DND-41 (cell line): ENCODE measurements around the gene MMP19.
"Not testable (repeated sequence)": the region's sequence is repeated elsewhere in the genome, so short reads cannot be mapped to it uniquely, and the experiment has no call there.

ENCODE experiments used
- ATAC-seq: fragments of 200-7000 bp; cut with Tn5 transposase; 3 replicates; pipeline ENCODE4 v1.9.1; 2021; ENCODE audit warnings: low read depth; ENCODE audit not compliant: insufficient read depth
- DNase-seq: peaks from one replicate; pipeline ENCODE4 v3.0.0-alpha.2; 2020
- H2AFZ ChIP-seq: 2 replicates; pipeline ENCODE4 v1.6.0; 2012; ENCODE audit warnings: low read depth, low read length
- H3K27ac ChIP-seq: 2 replicates; pipeline ENCODE4 v1.5.1; 2012; ENCODE audit warnings: low read length, inconsistent platforms
- H3K27me3 ChIP-seq: fragments of 200-600 bp; sonication (generic); 2 replicates; pipeline ENCODE4 v1.6.0; 2012; ENCODE audit warnings: low read length, mild to moderate bottlenecking, inconsistent platforms; ENCODE audit not compliant: insufficient read depth, poor library complexity
- H3K36me3 ChIP-seq: 2 replicates; pipeline ENCODE4 v1.5.1; 2012; ENCODE audit warnings: low read length, inconsistent platforms; ENCODE audit not compliant: insufficient read depth
- H3K4me1 ChIP-seq: 2 replicates; pipeline ENCODE4 v1.5.1; 2012; ENCODE audit warnings: mild to moderate bottlenecking, low read length; ENCODE audit not compliant: insufficient read depth
- H3K4me2 ChIP-seq: 2 replicates; pipeline ENCODE4 v1.6.0; 2012; ENCODE audit warnings: mild to moderate bottlenecking, moderate library complexity, low read length, inconsistent platforms; ENCODE audit not compliant: insufficient read depth
- H3K4me3 ChIP-seq, 2 experiments: fragments of 200-600 bp in 1 of 2; shearing (Covaris generic) in 1 of 2; 2 replicates each; pipeline ENCODE4 v1.5.1; 2012 to 2016; ENCODE audit warnings: inconsistent platforms in 2 of 2, low read length in 2 of 2, mild to moderate bottlenecking in 2 of 2, low read depth in 1 of 2, moderate library complexity in 1 of 2
- H3K79me2 ChIP-seq: 2 replicates; pipeline ENCODE4 v1.6.0; 2012; ENCODE audit warnings: low read length, inconsistent platforms; ENCODE audit not compliant: insufficient read depth
- H3K9ac ChIP-seq: 2 replicates; pipeline ENCODE4 v1.6.0; 2012; ENCODE audit warnings: low read depth, mild to moderate bottlenecking, inconsistent platforms, low read length, moderate library complexity
- H3K9me3 ChIP-seq: 2 replicates; pipeline ENCODE4 v1.5.1; 2012; ENCODE audit warnings: low read length, moderate library complexity, mild to moderate bottlenecking, inconsistent platforms; ENCODE audit not compliant: insufficient read depth, severe bottlenecking
- H4K20me1 ChIP-seq: 2 replicates; pipeline ENCODE4 v1.6.0; 2012; ENCODE audit warnings: low read length; ENCODE audit not compliant: insufficient read depth
- EZH2 ChIP-seq: IDR thresholded peaks from 3 replicates; pipeline ENCODE4 v1.6.1; 2012; ENCODE audit warnings: borderline replicate concordance, low read depth, mild to moderate bottlenecking, moderate library complexity, low read length, inconsistent platforms; ENCODE audit not compliant: severe bottlenecking
- TF ChIP-seq, protein P1 (sequence below): IDR thresholded peaks from 2 replicates; pipeline ENCODE4 v1.5.1; 2012; ENCODE audit warnings: borderline replicate concordance, low read length, moderate library complexity, mild to moderate bottlenecking; ENCODE audit not compliant: poor library complexity, severe bottlenecking; ENCODE audit errors: extremely low read depth

Gene MMP19

DNA sequence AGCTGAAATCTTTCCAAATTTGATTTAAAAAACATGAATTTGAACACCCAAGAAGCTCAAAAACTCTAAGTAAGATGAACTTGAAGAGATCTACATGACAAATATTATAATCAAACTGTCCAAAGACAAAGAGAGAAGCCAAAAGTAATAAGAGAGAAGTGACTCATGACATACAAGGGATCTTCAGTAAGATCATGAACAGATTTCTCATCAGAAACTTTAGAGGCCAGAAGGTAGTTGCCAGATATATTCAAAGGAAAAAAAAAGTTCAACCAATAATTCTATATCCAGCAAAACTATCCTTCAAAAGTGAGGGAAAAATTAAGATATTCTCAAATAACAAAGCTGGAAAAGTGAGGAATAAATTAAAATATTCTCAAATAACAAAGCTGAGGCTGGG, 35.1 kb upstream of the MMP19 start:
- H3K4me1 ChIP-seq = no peaks in the 10 kb centered on the region
- no peak overlapping the region for H2AFZ ChIP-seq
- no peaks in the 10 kb centered on the region for H4K20me1 ChIP-seq
- no peak for DNase-seq
- no peak for TF ChIP-seq EZH2
- TF ChIP-seq, protein P1, sequence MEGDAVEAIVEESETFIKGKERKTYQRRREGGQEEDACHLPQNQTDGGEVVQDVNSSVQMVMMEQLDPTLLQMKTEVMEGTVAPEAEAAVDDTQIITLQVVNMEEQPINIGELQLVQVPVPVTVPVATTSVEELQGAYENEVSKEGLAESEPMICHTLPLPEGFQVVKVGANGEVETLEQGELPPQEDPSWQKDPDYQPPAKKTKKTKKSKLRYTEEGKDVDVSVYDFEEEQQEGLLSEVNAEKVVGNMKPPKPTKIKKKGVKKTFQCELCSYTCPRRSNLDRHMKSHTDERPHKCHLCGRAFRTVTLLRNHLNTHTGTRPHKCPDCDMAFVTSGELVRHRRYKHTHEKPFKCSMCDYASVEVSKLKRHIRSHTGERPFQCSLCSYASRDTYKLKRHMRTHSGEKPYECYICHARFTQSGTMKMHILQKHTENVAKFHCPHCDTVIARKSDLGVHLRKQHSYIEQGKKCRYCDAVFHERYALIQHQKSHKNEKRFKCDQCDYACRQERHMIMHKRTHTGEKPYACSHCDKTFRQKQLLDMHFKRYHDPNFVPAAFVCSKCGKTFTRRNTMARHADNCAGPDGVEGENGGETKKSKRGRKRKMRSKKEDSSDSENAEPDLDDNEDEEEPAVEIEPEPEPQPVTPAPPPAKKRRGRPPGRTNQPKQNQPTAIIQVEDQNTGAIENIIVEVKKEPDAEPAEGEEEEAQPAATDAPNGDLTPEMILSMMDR = no peak
- ATAC-seq = no peak
- H3K27me3 ChIP-seq = no peaks in the 10 kb centered on the region
- H3K9ac ChIP-seq = no peak overlapping the region
- H3K36me3 ChIP-seq = no peaks in the 10 kb centered on the region
- no peak overlapping the region for H3K4me3 ChIP-seq
- no peak overlapping the region for H3K4me2 ChIP-seq
- no peak overlapping the region for H3K27ac ChIP-seq
- no peaks in the 10 kb centered on the region for H3K79me2 ChIP-seq
- H3K9me3 ChIP-seq = no peaks in the 10 kb centered on the region

DNA sequence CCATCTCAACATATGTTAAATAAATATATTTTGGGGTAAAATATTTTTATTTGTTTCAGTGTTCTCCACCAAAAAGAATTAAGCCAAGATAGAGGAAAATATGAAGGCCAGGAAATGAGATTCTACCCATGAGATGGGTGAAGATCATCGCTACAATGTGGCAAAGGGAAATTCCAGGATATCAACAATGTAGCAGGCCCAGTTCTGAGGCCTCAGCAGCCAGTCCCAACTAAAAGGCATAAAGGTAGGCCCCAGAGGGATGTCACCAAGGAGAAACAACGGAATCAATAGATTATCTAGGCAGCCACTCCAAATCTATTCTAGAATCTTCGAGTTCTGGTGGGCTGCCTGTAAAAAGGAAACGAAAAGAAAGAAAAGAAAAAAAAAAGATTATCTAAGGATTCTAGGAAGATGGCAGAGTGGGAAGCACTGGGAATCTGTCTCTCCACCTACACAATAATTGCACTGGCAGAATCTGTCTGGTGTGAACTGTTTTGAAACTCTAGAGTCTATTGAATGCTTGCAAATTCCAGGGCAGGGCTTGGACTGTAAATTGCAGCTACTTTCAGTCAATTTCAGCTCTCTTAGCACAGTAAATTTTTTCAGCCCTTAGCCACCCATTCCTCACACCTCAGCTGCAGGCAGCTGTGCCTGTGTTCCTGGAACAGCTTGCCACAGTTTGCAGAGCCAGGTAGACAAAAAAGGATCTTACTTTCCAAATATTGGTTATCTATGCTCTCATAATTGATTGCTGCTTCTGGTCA, 33.1 kb upstream of the MMP19 start:
- Histone ChIP-seq H3K79me2 (no peaks in the 10 kb centered on the region), H3K9ac (no peak overlapping the region), H3K27me3 (no peaks in the 10 kb centered on the region), H3K36me3 (no peaks in the 10 kb centered on the region), H2AFZ (no peak overlapping the region), H4K20me1 (no peaks in the 10 kb centered on the region), H3K27ac (no peak overlapping the region), H3K4me2 (no peak overlapping the region), H3K4me3 (no peak overlapping the region), H3K9me3 (no peaks in the 10 kb centered on the region), H3K4me1 (no peaks in the 10 kb centered on the region)
- ATAC-seq (no peak), DNase-seq (no peak)
- TF ChIP-seq, protein P1 = no peak
- no peak for TF ChIP-seq EZH2

DNA sequence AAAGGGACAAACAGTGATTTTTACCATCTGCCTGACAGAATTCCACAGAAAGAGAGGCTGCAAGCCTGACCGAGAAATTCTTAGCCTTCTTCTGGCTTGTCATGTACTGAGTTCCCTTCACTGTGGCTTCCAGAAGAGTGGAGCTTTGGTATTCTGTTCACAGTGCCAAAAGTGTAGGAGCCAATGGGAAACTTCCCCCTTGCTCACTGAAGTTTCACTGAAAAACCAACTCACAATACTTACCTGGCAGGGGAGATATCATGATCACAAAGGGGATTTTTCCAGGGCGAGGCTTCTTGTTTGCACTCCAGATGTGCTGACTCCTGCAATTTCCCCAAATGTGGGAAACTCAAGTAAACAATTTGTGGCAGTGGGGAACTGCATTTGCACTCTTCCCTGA, 31.7 kb upstream of the MMP19 start:
- H2AFZ ChIP-seq = no peak overlapping the region

DNA sequence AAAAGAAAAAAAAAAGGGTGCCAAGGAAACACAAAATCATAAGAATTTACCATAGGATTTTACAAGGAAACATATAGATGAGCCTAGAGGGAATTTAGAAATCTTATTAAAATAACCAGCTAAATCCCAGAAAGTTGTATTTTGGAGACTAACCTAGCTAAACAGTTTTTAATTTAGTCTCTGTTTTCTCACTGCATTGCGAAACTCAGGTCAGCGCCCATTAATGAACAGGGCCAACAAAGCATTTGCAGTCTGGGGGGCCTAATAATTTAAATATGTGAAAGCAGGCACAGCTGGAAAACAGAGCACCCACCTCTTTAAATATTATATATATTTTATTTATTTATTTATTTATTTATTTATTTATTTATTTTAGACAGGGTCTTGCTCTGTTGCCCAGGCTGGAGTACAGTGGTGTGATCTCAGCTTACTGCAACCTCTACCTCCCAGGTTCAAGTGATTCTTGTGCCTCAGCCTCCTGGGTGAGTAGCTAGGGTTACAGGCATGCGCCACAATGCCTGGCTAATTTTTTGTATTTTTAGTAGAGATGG, 23.8 kb upstream of the MMP19 start:
- ATAC-seq, H3K27ac ChIP-seq: not testable (repeated sequence)

More for the DNA sequence above, 31.7 kb upstream of the MMP19 start:
- no peak overlapping the region for H3K4me2 ChIP-seq
- no peak for DNase-seq
- H3K9ac ChIP-seq = no peak overlapping the region
- no peaks in the 10 kb centered on the region for H3K79me2 ChIP-seq
- ATAC-seq = no peak
- no peak overlapping the region for H3K4me3 ChIP-seq
- no peaks in the 10 kb centered on the region for H4K20me1 ChIP-seq
- H3K36me3 ChIP-seq = no peaks in the 10 kb centered on the region
- no peaks in the 10 kb centered on the region for H3K9me3 ChIP-seq
- no peak overlapping the region for H3K27ac ChIP-seq
- H3K4me1 ChIP-seq = no peaks in the 10 kb centered on the region
- TF ChIP-seq, protein P1 = no peak
- no peak for TF ChIP-seq EZH2
- H3K27me3 ChIP-seq = no peaks in the 10 kb centered on the region

More for the DNA sequence above, 23.8 kb upstream of the MMP19 start:
- H2AFZ ChIP-seq, H3K9me3 ChIP-seq, DNase-seq, H3K27me3 ChIP-seq, H3K4me1 ChIP-seq, H3K4me3 ChIP-seq, H3K9ac ChIP-seq, H3K36me3 ChIP-seq, H3K79me2 ChIP-seq, H3K4me2 ChIP-seq, H4K20me1 ChIP-seq: not testable (repeated sequence)
